ENCODE data around the gene TK2.
"Not testable (repeated sequence)": the region's sequence is repeated elsewhere in the genome, so short reads cannot be mapped to it uniquely, and the experiment has no call there.

The TK2 gene

GRCh38 chr16:66549284-66550131, at the start of gene TK2:
TSS of gene TK2 (minus strand) at chr16:66550122. CDS start at chr16:66550061, 61 bp downstream.
- DNase-seq (ENCODE audit: low read depth): peak; percentile 68
- H3K4me3 ChIP-seq (ENCODE audit: control insufficient read depth, low read depth, low read length): peak within 1 kb of the TSS; percentile 71
- no peak for TF ChIP-seq CTCF (conservative IDR thresholded peaks at IDR 0.05; ENCODE audit: control insufficient read depth, insufficient read depth, low read depth, low read length)

- H3K4me3 ChIP-seq (ENCODE audit: control insufficient read depth, low read depth, low read length): no peak overlapping the region
- no peak for TF ChIP-seq CTCF (conservative IDR thresholded peaks at IDR 0.05; ENCODE audit: control insufficient read depth, insufficient read depth, low read depth, low read length)
- DNase-seq (ENCODE audit: low read depth): no peak
Measured at GRCh38 chr16:66598111-66598510, 48.2 kb upstream of the TK2 start.

GRCh38 chr16:66596986-66597848, 47.3 kb upstream of the TK2 start:
- no peak for TF ChIP-seq CTCF (conservative IDR thresholded peaks at IDR 0.05; ENCODE audit: control insufficient read depth, insufficient read depth, low read depth, low read length)
- H3K4me3 ChIP-seq (ENCODE audit: control insufficient read depth, low read depth, low read length): no peak overlapping the region
- DNase-seq (ENCODE audit: low read depth): no peak

GRCh38 chr16:66596559-66596958, 46.6 kb upstream of the TK2 start:
- DNase-seq (ENCODE audit: low read depth); H3K4me3 ChIP-seq (ENCODE audit: control insufficient read depth, low read depth, low read length): not testable (repeated sequence)

DNA sequence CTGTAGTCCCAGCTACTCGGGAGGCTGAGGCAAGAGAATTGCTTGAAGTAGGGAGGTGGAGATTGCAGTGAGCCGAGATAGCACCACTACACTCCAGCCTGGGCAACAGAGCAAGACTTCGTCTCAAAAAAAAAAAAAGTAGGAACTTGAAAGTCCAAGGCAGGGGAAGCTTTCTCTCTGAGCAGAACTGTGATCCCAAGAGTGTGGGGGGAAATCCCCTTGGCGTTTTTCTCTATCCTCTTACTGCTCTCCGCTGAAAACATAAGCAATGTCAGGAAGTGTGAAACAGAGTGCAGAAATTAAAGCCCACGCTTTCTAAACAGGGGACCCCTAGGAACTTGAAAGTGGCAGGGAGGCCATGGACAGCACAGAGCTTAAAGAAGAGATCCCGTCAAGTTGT, 44.8 kb upstream of the TK2 start:
- DNase-seq (ENCODE audit: low read depth): no peak
- TF ChIP-seq CTCF (conservative IDR thresholded peaks at IDR 0.05; ENCODE audit: control insufficient read depth, insufficient read depth, low read depth, low read length): no peak
- H3K4me3 ChIP-seq (ENCODE audit: control insufficient read depth, low read depth, low read length): no peak overlapping the region

GRCh38 chr16:66592814-66593213, 42.9 kb upstream of the TK2 start:
- TF ChIP-seq CTCF (conservative IDR thresholded peaks at IDR 0.05; ENCODE audit: control insufficient read depth, insufficient read depth, low read depth, low read length): no peak
- DNase-seq (ENCODE audit: low read depth): no peak
- H3K4me3 ChIP-seq (ENCODE audit: control insufficient read depth, low read depth, low read length): no peak overlapping the region

GRCh38 chr16:66592241-66592640, 42.3 kb upstream of the TK2 start:
- no peak for DNase-seq (ENCODE audit: low read depth)
- H3K4me3 ChIP-seq (ENCODE audit: control insufficient read depth, low read depth, low read length): no peak overlapping the region
- no peak for TF ChIP-seq CTCF (conservative IDR thresholded peaks at IDR 0.05; ENCODE audit: control insufficient read depth, insufficient read depth, low read depth, low read length)

Data from fibroblast of mammary gland (primary cell).